Ishikawa (cell line): ENCODE data around the gene AFDN.

Source experiments
- CEBPB ChIP-seq: IDR thresholded peaks from 2 replicates; pipeline ENCODE4 v1.6.1; 2012
- CREB1 ChIP-seq: IDR thresholded peaks from 2 replicates; pipeline ENCODE4 v1.6.1; 2012; ENCODE audit warnings: low read depth
- EGR1 ChIP-seq: IDR thresholded peaks from 2 replicates; pipeline ENCODE4 v1.6.1; 2012
- EP300 ChIP-seq: IDR thresholded peaks from 2 replicates; pipeline ENCODE4 v1.6.1; 2012; ENCODE audit warnings: borderline replicate concordance
- FOXM1 ChIP-seq: IDR thresholded peaks from 2 replicates; pipeline ENCODE4 v1.6.1; 2012; ENCODE audit warnings: low read depth, borderline replicate concordance
- MAX ChIP-seq: IDR thresholded peaks from 2 replicates; pipeline ENCODE4 v1.6.1; 2012
- NFIC ChIP-seq: IDR thresholded peaks from 2 replicates; pipeline ENCODE4 v1.6.1; 2012
- RAD21 ChIP-seq: IDR thresholded peaks from 2 replicates; pipeline ENCODE4 v1.6.1; 2012; ENCODE audit warnings: low read depth
- REST ChIP-seq: IDR thresholded peaks from 2 replicates; pipeline ENCODE4 v1.6.1; 2012; ENCODE audit warnings: low read depth, mild to moderate bottlenecking
- TAF1 ChIP-seq: IDR thresholded peaks from 2 replicates; pipeline ENCODE4 v1.6.1; 2012; ENCODE audit warnings: low read depth, mild to moderate bottlenecking
- TCF12 ChIP-seq: IDR thresholded peaks from 2 replicates; pipeline ENCODE4 v1.6.1; 2012; ENCODE audit warnings: low read depth
- TEAD4 ChIP-seq: IDR thresholded peaks from 2 replicates; pipeline ENCODE4 v1.6.1; 2012
- USF1 ChIP-seq: IDR thresholded peaks from 2 replicates; pipeline ENCODE4 v1.6.1; 2012
- YY1 ChIP-seq: IDR thresholded peaks from 2 replicates; pipeline ENCODE4 v1.6.1; 2012; ENCODE audit warnings: low read depth
- ZBTB7A ChIP-seq: IDR thresholded peaks from 2 replicates; pipeline ENCODE4 v1.6.1; 2012; ENCODE audit warnings: low read depth

The AFDN gene

GRCh38 chr6:167786853-167787675 is 39.6 kb upstream of the AFDN start:
- no peak for TF ChIP-seq FOXM1
- no peak for TF ChIP-seq REST
- no peak for TF ChIP-seq CREB1
- no peak for TF ChIP-seq TAF1
- TF ChIP-seq TEAD4, result no peak
- no peak for TF ChIP-seq YY1
- TF ChIP-seq TCF12, result no peak
- no peak for TF ChIP-seq EP300
- TF ChIP-seq EGR1, result no peak
- no peak for TF ChIP-seq USF1
- no peak for TF ChIP-seq MAX
- no peak for TF ChIP-seq ZBTB7A
- TF ChIP-seq CEBPB, result no peak
- TF ChIP-seq NFIC, result no peak
- no peak for TF ChIP-seq RAD21

GRCh38 chr6:167787896-167788562 is 38.7 kb upstream of the AFDN start:
- no peak for TF ChIP-seq REST
- TF ChIP-seq FOXM1, result no peak
- TF ChIP-seq CREB1, result no peak
- no peak for TF ChIP-seq TEAD4
- TF ChIP-seq YY1, result no peak
- no peak for TF ChIP-seq CEBPB
- TF ChIP-seq TCF12, result no peak
- no peak for TF ChIP-seq EP300
- TF ChIP-seq TAF1, result no peak
- TF ChIP-seq RAD21, result no peak
- no peak for TF ChIP-seq EGR1

GRCh38 chr6:167788563-167788903 is 38.2 kb upstream of the AFDN start:
- no peak for TF ChIP-seq CEBPB
- TF ChIP-seq CREB1, result no peak
- no peak for TF ChIP-seq MAX
- TF ChIP-seq TCF12, result no peak
- no peak for TF ChIP-seq YY1

- TF ChIP-seq NFIC (no peak), TEAD4 (no peak), RAD21 (no peak), EP300 (no peak), TAF1 (no peak), CREB1 (no peak), REST (no peak), MAX (no peak), EGR1 (no peak), CEBPB (no peak), FOXM1 (no peak), ZBTB7A (no peak), TCF12 (no peak), YY1 (no peak), USF1 (no peak)
Measured at GRCh38 chr6:167789358-167789757, 37.4 kb upstream of the AFDN start.
